ENCODE results near the gene EMC1.

The EMC1 gene

GRCh38 chr1:19213580-19213979 is 37.7 kb downstream of the EMC1 start:
- no peak for DNase-seq

DNA sequence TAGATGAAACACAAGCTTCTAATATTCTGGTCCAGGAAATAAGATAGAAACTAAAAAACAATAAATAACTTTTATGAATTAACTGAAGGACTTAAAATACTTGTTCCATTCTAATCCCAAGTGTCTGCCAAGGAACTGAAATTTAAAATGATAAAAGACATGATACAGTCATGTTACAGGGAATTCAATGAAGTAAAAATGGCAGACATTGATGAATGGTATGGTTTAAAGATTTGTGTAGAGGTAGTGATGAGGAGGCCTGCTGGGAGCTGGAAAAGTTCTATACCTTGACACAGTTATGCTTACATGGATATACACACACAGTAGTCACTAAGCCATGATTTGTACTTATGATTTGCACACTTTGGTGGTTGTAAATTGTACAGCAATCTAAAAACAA is 39.2 kb downstream of the EMC1 start:
- DNase-seq: no peak

DNA sequence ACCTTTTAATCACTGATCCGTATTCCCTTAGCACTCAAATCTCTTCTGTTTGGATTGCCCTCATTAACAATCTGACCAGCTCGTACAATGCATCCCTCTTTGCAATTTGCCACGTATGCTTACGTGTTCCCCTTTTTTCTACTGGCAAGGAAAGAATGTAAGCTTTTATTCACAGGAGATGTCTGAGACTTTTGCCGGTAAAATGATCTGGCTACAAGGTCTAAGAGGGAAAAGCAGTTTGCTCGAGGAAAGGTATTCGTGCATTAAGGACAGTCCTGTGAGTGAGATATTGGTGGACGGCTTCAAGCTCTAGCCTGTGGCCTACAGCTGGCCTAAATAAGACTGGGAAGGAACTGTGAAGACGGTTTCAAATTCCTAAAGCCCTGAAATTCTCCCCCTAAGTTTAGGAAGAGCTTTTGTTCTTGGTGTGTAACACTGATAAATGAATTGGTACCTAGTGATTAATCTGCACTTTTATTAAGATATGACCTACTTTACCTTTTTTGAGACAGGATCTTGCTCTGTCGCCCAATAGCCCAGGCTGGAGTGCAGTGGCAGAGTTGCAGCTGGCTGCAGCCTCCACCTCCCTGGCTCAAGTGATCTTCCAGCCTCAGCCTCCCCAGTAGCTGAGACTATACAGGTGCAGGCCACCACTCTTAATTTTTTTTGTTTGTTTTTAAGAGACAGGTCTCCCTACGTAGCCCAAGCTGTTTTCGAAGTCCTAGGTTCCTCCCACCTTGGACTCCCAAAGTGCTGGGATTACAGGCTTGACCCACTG is 40.4 kb downstream of the EMC1 start:
- DNase-seq: no peak

- DNase-seq: peak; percentile 96
Measured at GRCh38 chr1:19209990-19210771, 41.1 kb downstream of the EMC1 start, which contains the start of gene UBR4. Gene UBR4 (minus strand): TSS chr1:19210266. CDS start chr1:19210248, 18 bp downstream.

DNA sequence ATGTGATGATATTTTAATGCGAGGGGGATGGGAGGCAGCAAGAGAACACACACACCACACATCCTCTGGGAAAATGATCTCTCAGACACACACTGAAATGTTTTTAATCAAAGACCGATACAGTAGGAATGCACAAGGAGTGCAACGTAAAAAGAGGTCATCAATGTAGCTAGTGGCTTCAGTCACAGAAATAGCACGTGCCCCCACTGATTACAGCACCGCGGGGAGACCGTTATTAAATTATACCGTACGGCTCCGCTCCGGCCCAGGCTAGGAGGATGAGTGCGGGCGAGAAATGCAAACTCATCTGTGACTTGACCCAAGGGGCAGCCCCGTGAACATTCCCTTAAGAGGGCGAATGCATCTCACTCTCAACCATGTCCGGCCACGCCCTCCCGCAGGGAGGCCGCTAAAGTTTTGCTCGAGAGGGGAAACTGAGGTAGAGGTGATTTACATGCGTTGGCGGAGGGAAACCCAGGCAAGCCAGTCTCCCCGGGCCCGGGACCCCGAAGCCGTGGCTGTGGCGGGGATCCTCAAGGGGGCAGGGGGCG is 41.8 kb downstream of the EMC1 start:
- DNase-seq: no peak

DNA sequence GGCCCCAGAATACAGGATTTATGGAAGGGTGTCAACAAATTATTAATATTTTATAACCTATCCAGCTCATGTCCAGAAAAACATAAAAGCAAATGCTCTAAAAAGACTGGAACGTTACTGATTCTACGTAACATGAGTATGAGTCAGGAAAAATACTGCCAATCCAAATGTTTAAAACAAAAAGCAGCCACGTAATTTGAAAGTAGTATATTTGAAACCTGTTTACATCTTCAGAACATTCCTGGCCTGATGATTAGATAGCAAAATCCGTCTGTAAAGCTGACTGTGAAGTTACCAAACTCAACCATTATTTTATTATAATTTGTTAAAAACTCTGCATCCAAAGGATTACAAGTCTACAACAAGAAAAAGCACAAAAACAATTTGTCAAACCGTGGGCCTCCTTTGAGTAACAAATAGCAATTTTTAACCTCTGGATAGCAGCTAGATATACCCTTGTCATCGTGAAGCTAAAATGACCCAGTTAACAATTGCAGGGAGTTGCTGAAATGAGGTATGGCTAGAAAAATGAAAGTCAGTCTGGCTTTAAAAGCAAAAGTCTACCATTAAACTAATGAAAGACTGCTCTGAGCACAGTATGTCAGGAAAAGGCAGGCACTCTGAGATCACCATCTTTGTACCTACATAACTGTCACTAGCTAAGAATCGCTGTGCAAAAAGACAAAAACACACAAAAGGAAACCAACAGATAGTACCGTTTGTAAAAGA is 42.5 kb downstream of the EMC1 start:
- no peak for DNase-seq

- DNase-seq: no peak
Measured at GRCh38 chr1:19206947-19207346, 44.4 kb downstream of the EMC1 start.

GRCh38 chr1:19205845-19206244 is 45.5 kb downstream of the EMC1 start:
- DNase-seq: no peak

DNA sequence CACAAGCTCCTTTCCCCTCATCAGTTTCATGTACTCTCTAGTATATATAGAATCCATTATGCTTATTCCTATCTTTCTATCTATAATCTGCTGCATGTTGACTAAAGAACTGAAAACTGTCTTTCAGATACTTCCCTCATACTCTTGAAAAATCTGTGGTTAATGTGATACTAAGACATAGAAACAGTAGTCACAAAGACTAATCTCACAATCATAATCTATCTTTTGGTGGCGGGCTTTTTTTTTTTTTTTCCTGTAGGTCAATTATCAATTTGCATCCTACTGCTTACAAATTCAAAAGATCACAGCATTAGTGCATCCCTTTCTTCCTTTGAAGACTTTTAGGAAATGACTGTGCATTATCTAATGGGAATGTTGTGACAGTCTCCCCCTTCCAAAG is 45.9 kb downstream of the EMC1 start:
- no peak for DNase-seq

DNA sequence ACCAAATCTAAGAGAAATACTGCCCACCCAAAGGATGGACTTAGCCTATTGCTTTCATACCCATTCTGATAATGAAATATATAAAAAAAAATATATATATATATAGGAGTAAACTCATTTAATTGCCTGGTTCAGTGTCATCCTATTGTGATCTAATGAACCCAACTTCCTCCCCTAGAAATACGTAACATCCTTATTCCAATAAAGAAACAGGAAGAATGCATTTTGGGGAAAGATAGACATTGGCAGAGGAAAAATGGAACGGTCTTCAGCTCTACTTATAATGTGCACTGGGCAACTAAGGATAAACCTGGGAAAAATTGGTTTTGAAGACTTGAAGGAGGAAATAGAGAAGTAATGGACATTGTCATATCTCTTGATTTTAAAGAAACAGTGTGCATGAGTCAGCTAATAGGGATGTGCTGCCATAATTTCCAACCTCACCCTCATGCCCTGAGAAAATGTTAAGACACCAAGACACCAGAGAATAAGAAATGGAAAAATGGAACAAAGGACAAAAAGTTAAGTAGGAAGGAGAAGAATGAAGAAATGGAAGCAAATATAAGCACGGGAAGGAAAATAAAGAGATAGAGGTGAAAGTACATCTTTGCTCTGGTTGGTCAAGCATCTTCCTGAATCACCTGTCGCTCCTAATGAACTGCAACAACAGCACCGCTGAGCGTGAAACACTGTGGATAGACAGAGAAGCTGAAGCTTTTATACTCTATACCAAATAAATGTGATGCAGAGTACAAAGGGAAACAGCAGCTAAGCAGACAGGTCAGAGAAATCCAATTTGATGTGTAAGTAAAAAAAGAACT is 46.7 kb downstream of the EMC1 start:
- DNase-seq: no peak

DNA sequence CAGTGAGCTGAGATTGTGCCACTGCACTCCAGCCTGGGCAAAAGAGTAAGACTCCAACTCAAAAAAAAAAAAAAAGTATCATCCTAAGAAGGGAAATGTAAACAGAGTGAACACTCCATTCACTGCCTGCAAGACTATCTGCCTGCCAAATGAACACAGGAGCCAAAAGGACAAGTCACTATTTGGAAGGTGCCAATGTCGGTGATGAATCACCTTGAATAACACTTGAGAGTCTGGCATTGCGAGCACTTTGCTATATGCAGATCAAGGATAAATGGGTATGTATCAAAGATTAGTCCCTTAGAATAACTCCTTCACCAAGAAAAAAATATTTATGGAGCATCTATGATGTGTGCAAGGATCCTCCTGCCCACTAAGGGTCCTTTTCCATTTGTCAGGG is 47.9 kb downstream of the EMC1 start:
- no peak for DNase-seq

DNA sequence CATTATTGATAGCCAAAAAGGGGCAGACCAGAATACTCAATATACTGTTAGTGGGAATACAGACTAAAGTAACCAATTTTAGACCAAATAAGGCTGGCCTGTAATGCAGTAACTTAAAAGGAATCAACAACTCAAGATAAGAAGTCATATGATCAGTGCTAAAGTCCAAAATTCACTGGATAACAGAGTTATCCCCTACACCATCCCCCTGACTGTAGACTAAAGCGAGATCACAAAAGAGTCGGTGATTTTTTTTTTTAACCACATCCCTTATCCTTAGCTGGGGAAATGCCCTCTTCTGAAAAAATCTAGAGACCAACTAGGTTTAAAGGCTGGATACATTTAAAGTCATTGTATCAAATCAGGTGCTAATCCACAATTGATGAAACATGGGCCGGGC is 48.9 kb downstream of the EMC1 start:
- DNase-seq: no peak

- no peak for DNase-seq
Measured at GRCh38 chr1:19199969-19200604, 51.2 kb downstream of the EMC1 start.

GRCh38 chr1:19199329-19199968 is 51.9 kb downstream of the EMC1 start:
- no peak for DNase-seq

GRCh38 chr1:19198820-19199219 is 52.5 kb downstream of the EMC1 start:
- no peak for DNase-seq

- DNase-seq: no peak
Measured at GRCh38 chr1:19197845-19198244, 53.5 kb downstream of the EMC1 start.

GRCh38 chr1:19196331-19196730 is 55.0 kb downstream of the EMC1 start:
- DNase-seq: no peak

GRCh38 chr1:19193004-19193403 is 58.3 kb downstream of the EMC1 start:
- no peak for DNase-seq

- DNase-seq: no peak
Measured at GRCh38 chr1:19191811-19192210, 59.5 kb downstream of the EMC1 start.

DNA sequence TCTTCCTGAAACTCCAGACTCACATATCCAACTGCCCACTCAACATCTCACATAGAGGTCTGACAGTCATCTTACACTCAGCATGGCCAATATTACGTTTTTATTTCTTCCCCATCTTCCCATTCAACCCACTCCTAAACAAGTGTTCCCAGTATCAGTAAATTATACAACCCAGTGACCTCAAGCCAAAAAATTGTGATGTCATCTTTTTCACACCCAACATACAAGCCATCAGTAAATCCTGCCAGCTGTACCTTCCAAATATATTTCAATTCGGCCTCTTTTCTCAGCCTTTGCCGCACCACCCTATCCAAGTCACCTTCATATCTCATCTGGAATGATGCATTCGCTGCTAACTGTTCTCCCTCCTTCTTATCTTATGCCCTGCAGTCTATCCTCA is 60.9 kb downstream of the EMC1 start:
- DNase-seq: no peak

- DNase-seq: no peak
Measured at GRCh38 chr1:19189270-19189669, 62.1 kb downstream of the EMC1 start.
